Muscle of leg (tissue), 11 donors: ENCODE results near the gene SMG5. TPM values are rescaled to one million over a fixed set of nuclear protein-coding genes. Genes with fewer than 3 reads are reported as not detected.

ENCODE experiments used
- DNase-seq: peaks from one replicate; pipeline ENCODE4 v3.0.0; 2013
- H3K27ac ChIP-seq: one replicate; pipeline ENCODE4 v1.5.1; 2013; ENCODE audit warnings: mild to moderate bottlenecking, low read length, control low read depth
- H3K27me3 ChIP-seq: one replicate; pipeline ENCODE4 v1.6.1; 2013; ENCODE audit warnings: low read length; ENCODE audit not compliant: control insufficient read depth, insufficient read depth
- H3K36me3 ChIP-seq: one replicate; pipeline ENCODE4 v1.6.1; 2013; ENCODE audit warnings: low read length; ENCODE audit not compliant: control insufficient read depth, insufficient read depth
- H3K4me1 ChIP-seq: one replicate; pipeline ENCODE4 v1.6.1; 2013; ENCODE audit warnings: low read length; ENCODE audit not compliant: control insufficient read depth, insufficient read depth
- H3K4me3 ChIP-seq: one replicate; pipeline ENCODE4 v1.5.1; 2013; ENCODE audit warnings: low read length, control low read depth
- H3K9me3 ChIP-seq: replicated peaks from 2 replicates; pipeline ENCODE4 v1.6.1; 2013; ENCODE audit warnings: low read depth, low read length; ENCODE audit not compliant: control insufficient read depth
- WGBS: methylation state at CpG from one replicate; pipeline ENCODE4 v1.1.5; 2013; ENCODE audit warnings: missing lambda C conversion rate; ENCODE audit not compliant: insufficient coverage; 5-methylcytosine and 5-hydroxymethylcytosine counted together
- polyA plus RNA-seq, 8 donors: library from polyadenylated mRNA; unstranded; fragments of 120-200 nt; gene quantifications; one replicate each; pipeline versions ENCODE4 v1.2.1 to v1.2.3, GENCODE V29; 2013; ENCODE audit warnings: inconsistent platforms in 1 of 8, low replicate concordance in 1 of 8; ENCODE audit not compliant: insufficient read length in 8 of 8, insufficient read depth in 1 of 8
- total RNA-seq: library from RNA; stranded (reverse); fragments of 120-200 nt; gene quantifications from one replicate; pipeline ENCODE4 v1.2.4, GENCODE V29; 2013

Gene SMG5
- total and polyA plus RNA-seq, 9 donors = 39.0 to 50.7 (median 45.5) TPM

GRCh38 chr1:156238248-156238647 is 44.4 kb downstream of the SMG5 start:
- Histone ChIP-seq H3K27me3 (no peaks in the 10 kb centered on the region), H3K4me1 (no peaks in the 10 kb centered on the region), H3K27ac (no peak overlapping the region), H3K9me3 (no peaks in the 10 kb centered on the region), H3K36me3 (peaks cover 72% of the 10 kb centered on the region), H3K4me3 (no peak overlapping the region)
- no peak for DNase-seq
- 91% methylated on average over 4 of the region's 5 CpGs for WGBS

GRCh38 chr1:156236164-156236563 is 46.5 kb downstream of the SMG5 start:
- Histone ChIP-seq H3K4me3 (no peak overlapping the region), H3K27me3 (no peaks in the 10 kb centered on the region), H3K9me3 (no peaks in the 10 kb centered on the region), H3K4me1 (no peaks in the 10 kb centered on the region), H3K27ac (no peak overlapping the region), H3K36me3 (peaks cover 69% of the 10 kb centered on the region)
- no peak for DNase-seq
- WGBS = 90% methylated on average over 12 of the region's 12 CpGs

- Histone ChIP-seq H3K9me3 (no peaks in the 10 kb centered on the region), H3K27me3 (no peaks in the 10 kb centered on the region), H3K4me3 (no peak overlapping the region), H3K4me1 (peaks cover 7% of the 10 kb centered on the region), H3K27ac (no peak overlapping the region), H3K36me3 (peaks cover 63% of the 10 kb centered on the region)
- WGBS = 100% methylated on average over 1 of the region's 5 CpGs
- DNase-seq = no peak
Observed at GRCh38 chr1:156233426-156234127, 49.0 kb downstream of the SMG5 start.

- no peak for DNase-seq
- Histone ChIP-seq H3K4me3 (no peak overlapping the region), H3K27ac (no peak overlapping the region), H3K36me3 (peaks cover 60% of the 10 kb centered on the region), H3K9me3 (no peaks in the 10 kb centered on the region), H3K4me1 (peaks cover 7% of the 10 kb centered on the region), H3K27me3 (no peaks in the 10 kb centered on the region)
- WGBS = 94% methylated on average over 9 of the region's 12 CpGs
Observed at GRCh38 chr1:156232201-156232894, 50.3 kb downstream of the SMG5 start.

GRCh38 chr1:156230473-156230837 is 52.2 kb downstream of the SMG5 start:
- 17% methylated on average over 1 of the region's 1 CpG for WGBS
- peaks cover 56% of the 10 kb centered on the region for H3K36me3 ChIP-seq
- H3K27me3 ChIP-seq = no peaks in the 10 kb centered on the region
- peaks cover 7% of the 10 kb centered on the region for H3K4me1 ChIP-seq
- H3K4me3 ChIP-seq = no peak overlapping the region
- DNase-seq = peak; percentile 92
- no peaks in the 10 kb centered on the region for H3K9me3 ChIP-seq
- peak overlapping the region; percentile 64 for H3K27ac ChIP-seq

- H3K4me3 ChIP-seq = no peak overlapping the region
- H3K36me3 ChIP-seq = peaks cover 57% of the 10 kb centered on the region
- peak overlapping the region; percentile 64 for H3K27ac ChIP-seq
- H3K27me3 ChIP-seq = no peaks in the 10 kb centered on the region
- WGBS = 52% methylated on average over 9 of the region's 11 CpGs
- no peaks in the 10 kb centered on the region for H3K9me3 ChIP-seq
- DNase-seq = peak; percentile 62
- peaks cover 7% of the 10 kb centered on the region for H3K4me1 ChIP-seq
Observed at GRCh38 chr1:156229809-156230472, 52.7 kb downstream of the SMG5 start.

GRCh38 chr1:156228501-156228900 is 54.1 kb downstream of the SMG5 start:
- Histone ChIP-seq H3K4me3 (no peak overlapping the region), H3K36me3 (peaks cover 50% of the 10 kb centered on the region), H3K9me3 (no peaks in the 10 kb centered on the region), H3K27me3 (no peaks in the 10 kb centered on the region), H3K4me1 (peaks cover 7% of the 10 kb centered on the region), H3K27ac (no peak overlapping the region)
- DNase-seq = peak; percentile 54
- 79% methylated on average over 3 of the region's 7 CpGs for WGBS

GRCh38 chr1:156226782-156227181 is 55.8 kb downstream of the SMG5 start:
- 100% methylated on average over 2 of the region's 4 CpGs for WGBS
- no peaks in the 10 kb centered on the region for H3K27me3 ChIP-seq
- H3K36me3 ChIP-seq = peaks cover 55% of the 10 kb centered on the region
- no peaks in the 10 kb centered on the region for H3K9me3 ChIP-seq
- no peak for DNase-seq
- H3K27ac ChIP-seq = no peak overlapping the region
- peaks cover 7% of the 10 kb centered on the region for H3K4me1 ChIP-seq
- H3K4me3 ChIP-seq = no peak overlapping the region

GRCh38 chr1:156226116-156226538 is 56.5 kb downstream of the SMG5 start:
- H3K4me1 ChIP-seq = peaks cover 7% of the 10 kb centered on the region
- no peak for DNase-seq
- H3K9me3 ChIP-seq = no peaks in the 10 kb centered on the region
- WGBS = no CpG with 5 or more reads among the region's 2 CpGs
- H3K4me3 ChIP-seq = no peak overlapping the region
- H3K36me3 ChIP-seq = peaks cover 60% of the 10 kb centered on the region
- no peak overlapping the region for H3K27ac ChIP-seq
- H3K27me3 ChIP-seq = no peaks in the 10 kb centered on the region

- no CpG with 5 or more reads among the region's 2 CpGs for WGBS
- no peaks in the 10 kb centered on the region for H3K27me3 ChIP-seq
- H3K9me3 ChIP-seq = no peaks in the 10 kb centered on the region
- no peak overlapping the region for H3K27ac ChIP-seq
- DNase-seq = no peak
- H3K36me3 ChIP-seq = peaks cover 64% of the 10 kb centered on the region
- peaks cover 7% of the 10 kb centered on the region for H3K4me1 ChIP-seq
- no peak overlapping the region for H3K4me3 ChIP-seq
Observed at GRCh38 chr1:156225677-156226014, 57.0 kb downstream of the SMG5 start.
